ENCODE results near the gene ZBTB7A.

The ZBTB7A gene

DNA sequence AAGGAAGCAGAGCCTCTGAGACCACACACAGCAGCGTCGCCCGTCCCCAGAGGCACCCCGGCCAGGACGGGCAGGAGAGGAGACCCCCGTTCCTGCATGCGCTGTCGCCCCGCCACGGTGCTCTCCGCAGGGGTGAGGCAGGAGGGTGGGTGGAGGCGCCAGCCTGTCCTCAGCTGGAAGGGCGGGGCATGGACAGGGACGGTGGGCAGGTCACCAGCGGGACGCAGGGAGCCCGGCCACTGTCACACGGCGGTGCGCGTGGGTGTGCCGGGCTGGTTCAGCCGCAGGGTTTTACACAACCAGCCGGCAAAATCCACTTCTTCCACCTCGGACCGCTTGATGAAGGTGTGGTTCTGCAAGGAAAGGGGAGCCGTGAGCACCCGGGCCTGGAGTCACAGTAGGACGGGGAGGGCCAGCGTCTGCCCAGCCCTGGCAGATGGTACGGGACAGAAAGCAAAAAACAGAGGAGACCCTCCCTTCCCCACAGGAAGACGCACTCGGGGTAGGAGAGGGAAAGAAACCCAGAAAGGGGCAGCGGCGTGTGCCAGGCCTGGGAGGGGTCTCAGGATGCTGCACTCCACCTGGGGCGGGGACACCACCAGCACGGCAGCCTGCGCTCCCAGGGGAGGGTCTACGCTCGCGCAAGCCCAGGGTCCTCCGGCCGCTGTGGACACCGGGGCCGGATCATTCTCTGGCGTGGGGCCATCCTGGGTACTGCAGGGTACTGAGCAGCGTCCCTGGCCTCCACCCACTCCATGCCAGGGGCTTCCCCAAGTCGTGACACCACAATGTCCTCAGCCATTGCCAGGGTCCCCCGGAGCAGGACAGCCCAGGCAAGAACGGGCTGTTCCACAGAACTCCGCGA lies 23.9 kb upstream of the ZBTB7A start:
- Histone ChIP-seq H3K4me3 (ENCODE audit: low read depth, low read length) (no peak overlapping the region), H3K36me3 (peaks cover 46% of the 10 kb centered on the region), H3K27me3 (ENCODE audit: insufficient read depth, low read depth, severe bottlenecking) (no peaks in the 10 kb centered on the region), H3K27ac (no peak overlapping the region), H3K9me3 (ENCODE audit: severe bottlenecking) (no peaks in the 10 kb centered on the region)
- no peak for DNase-seq
- no peak for TF ChIP-seq CTCF (IDR thresholded peaks at IDR 0.05; ENCODE audit: low read depth, low read length)

- no peak for TF ChIP-seq CTCF (IDR thresholded peaks at IDR 0.05; ENCODE audit: low read depth, low read length)
- Histone ChIP-seq H3K36me3 (peaks cover 39% of the 10 kb centered on the region), H3K27me3 (ENCODE audit: insufficient read depth, low read depth, severe bottlenecking) (no peaks in the 10 kb centered on the region), H3K27ac (no peak overlapping the region), H3K9me3 (ENCODE audit: severe bottlenecking) (no peaks in the 10 kb centered on the region), H3K4me3 (ENCODE audit: low read depth, low read length) (no peak overlapping the region)
- DNase-seq = no peak
These were observed 23.2 kb upstream of the ZBTB7A start for GRCh38 chr19:4089946-4090345.

GRCh38 chr19:4089400-4089908 lies 22.8 kb upstream of the ZBTB7A start:
- Histone ChIP-seq H3K4me3 (ENCODE audit: low read depth, low read length) (no peak overlapping the region), H3K27ac (no peak overlapping the region)
- DNase-seq = no peak

GRCh38 chr19:4088975-4089374 lies 22.3 kb upstream of the ZBTB7A start:
- Histone ChIP-seq H3K4me3 (ENCODE audit: low read depth, low read length) (no peak overlapping the region), H3K27me3 (ENCODE audit: insufficient read depth, low read depth, severe bottlenecking) (no peaks in the 10 kb centered on the region), H3K9me3 (ENCODE audit: severe bottlenecking) (no peaks in the 10 kb centered on the region), H3K27ac (no peak overlapping the region), H3K36me3 (peaks cover 30% of the 10 kb centered on the region)
- TF ChIP-seq CTCF (IDR thresholded peaks at IDR 0.05; ENCODE audit: low read depth, low read length) = no peak
- no peak for DNase-seq

More at GRCh38 chr19:4089400-4089908, 22.8 kb upstream of the ZBTB7A start:
- Histone ChIP-seq H3K9me3 (ENCODE audit: severe bottlenecking) (no peaks in the 10 kb centered on the region), H3K27me3 (ENCODE audit: insufficient read depth, low read depth, severe bottlenecking) (no peaks in the 10 kb centered on the region), H3K36me3 (peaks cover 34% of the 10 kb centered on the region)
- TF ChIP-seq CTCF (IDR thresholded peaks at IDR 0.05; ENCODE audit: low read depth, low read length) = no peak

DNA sequence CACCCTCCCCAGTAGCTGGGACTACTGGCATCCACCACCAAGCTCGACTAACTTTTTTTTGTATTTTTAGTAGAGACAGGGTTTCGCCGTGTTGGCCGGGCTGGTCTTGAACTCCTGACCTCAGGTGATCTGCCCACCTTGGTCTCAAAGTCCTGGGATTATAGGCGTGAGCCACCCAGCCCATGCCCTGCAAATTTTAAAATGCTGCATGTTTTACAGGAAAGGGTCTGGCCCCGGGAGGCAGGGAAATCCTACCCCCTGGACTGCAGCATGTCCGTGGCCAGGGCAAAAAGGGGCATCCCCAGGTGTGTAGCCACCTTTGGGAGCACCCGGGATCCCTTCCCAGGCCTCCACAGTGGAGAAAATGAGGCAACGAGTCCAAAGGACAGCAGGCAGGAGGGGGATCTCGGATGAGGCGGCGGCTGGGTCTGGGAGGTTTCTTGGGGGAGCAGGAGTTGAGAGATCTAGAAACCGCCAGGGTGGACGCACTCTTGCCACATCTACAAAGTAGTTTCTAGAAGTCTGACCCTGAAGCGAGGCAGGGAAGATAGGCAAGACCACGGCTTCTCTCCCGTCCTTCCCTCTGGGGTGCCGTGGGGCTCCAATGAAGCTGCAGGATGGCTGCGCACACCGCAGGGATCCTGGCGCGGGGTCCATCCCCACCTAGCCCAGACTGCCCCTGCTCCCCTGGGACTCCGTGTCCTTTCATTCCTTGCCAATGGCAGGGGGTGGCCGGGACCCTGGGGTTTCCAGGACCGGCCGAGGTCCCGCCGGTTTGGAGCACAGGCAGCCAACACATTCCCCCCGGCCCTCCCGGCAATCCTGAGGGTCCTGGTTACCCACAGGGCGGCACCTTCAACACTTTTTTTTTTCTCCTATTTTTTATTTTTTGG lies 21.3 kb upstream of the ZBTB7A start:
- peaks cover 22% of the 10 kb centered on the region for H3K36me3 ChIP-seq
- DNase-seq = no peak
- no peaks in the 10 kb centered on the region for H3K9me3 ChIP-seq (ENCODE audit: severe bottlenecking)
- no peak overlapping the region for H3K4me3 ChIP-seq (ENCODE audit: low read depth, low read length)
- 0 out of 2 replicates have a peak overlapping the region, but pooled peaks have one; percentile 29 for H3K27ac ChIP-seq
- H3K27me3 ChIP-seq (ENCODE audit: insufficient read depth, low read depth, severe bottlenecking) = no peaks in the 10 kb centered on the region
- TF ChIP-seq CTCF (IDR thresholded peaks at IDR 0.05; ENCODE audit: low read depth, low read length) = no peak
